Measurements from ENCODE around the gene RORC. TPM values are rescaled to one million over a fixed set of nuclear protein-coding genes. Genes with fewer than 3 reads are reported as not detected.

The RORC gene
- total RNA-seq, 1 experiment from 2014 or later: 0.44 TPM

GRCh38 chr1:151807131-151807530, 24.5 kb downstream of the RORC start (continued):
- TF ChIP-seq ARID4B (CRISPR knock-in tag; IDR thresholded peaks at IDR 0.05; ENCODE audit: borderline replicate concordance): no peak
- no peak for TF ChIP-seq IRF1 (CRISPR knock-in tag; IDR thresholded peaks at IDR 0.05)
- TF ChIP-seq SMAD3 (CRISPR knock-in tag; IDR thresholded peaks at IDR 0.05; ENCODE audit: borderline replicate concordance): no peak
- no peak for TF ChIP-seq ZNF219 (CRISPR knock-in tag; IDR thresholded peaks at IDR 0.05; ENCODE audit: borderline replicate concordance)
- no peak for TF ChIP-seq CBFB (CRISPR knock-in tag; IDR thresholded peaks at IDR 0.05; ENCODE audit: low read depth)
- no peak for TF ChIP-seq ATF3 (CRISPR knock-in tag; conservative IDR thresholded peaks at IDR 0.05)
- no peak for TF ChIP-seq ESRRA (CRISPR knock-in tag; IDR thresholded peaks at IDR 0.05; ENCODE audit: borderline replicate concordance)

- DNase-seq (ENCODE audit: low spot score) (no peak), ATAC-seq (no peak)
- peaks cover 12% of the 10 kb centered on the region for H3K4me1 Mint-ChIP-seq
- H3K27me3 Mint-ChIP-seq (ENCODE audit: low read depth): peaks cover 4% of the 10 kb centered on the region
- no peak overlapping the region for H3K27ac Mint-ChIP-seq
- POLR2A ChIA-PET: no interaction called here
- TF ChIP-seq AR (CRISPR knock-in tag; IDR thresholded peaks at IDR 0.05) (no peak), ZNF416 (CRISPR knock-in tag; IDR thresholded peaks at IDR 0.05) (no peak), ZBTB21 (CRISPR knock-in tag; IDR thresholded peaks at IDR 0.05; ENCODE audit: borderline replicate concordance) (no peak)
- no peaks in the 10 kb centered on the region for H3K36me3 Mint-ChIP-seq
- no peak overlapping the region for H3K4me3 Mint-ChIP-seq
- no peaks in the 10 kb centered on the region for H3K9me3 Mint-ChIP-seq
- CTCF ChIA-PET: interaction anchor here (1.5 kb wide), 1 partner anchor 30 kb away, joined by 5 read pairs; no protein-coding TSS in a partner anchor
Observed at GRCh38 chr1:151806170-151806569, 25.4 kb downstream of the RORC start.

- Mint-ChIP-seq H3K36me3 (no peaks in the 10 kb centered on the region), H3K4me1 (peaks cover 11% of the 10 kb centered on the region), H3K4me3 (no peak within 1 kb of the TSS), H3K27ac (no peak within 1 kb of the TSS), H3K27me3 (ENCODE audit: low read depth) (peaks cover 4% of the 10 kb centered on the region), H3K9me3 (no peaks in the 10 kb centered on the region)
- TF ChIP-seq IRF2 (CRISPR knock-in tag; IDR thresholded peaks at IDR 0.05; ENCODE audit: borderline replicate concordance, low read depth) (no peak), CREM (CRISPR knock-in tag; IDR thresholded peaks at IDR 0.05) (no peak), NFATC4 (CRISPR knock-in tag; IDR thresholded peaks at IDR 0.05) (no peak), EMX1 (CRISPR knock-in tag; IDR thresholded peaks at IDR 0.05) (no peak), ZNF416 (CRISPR knock-in tag; IDR thresholded peaks at IDR 0.05) (no peak)
- CTCF ChIA-PET: no interaction called here
- ATAC-seq (no peak), DNase-seq (ENCODE audit: low spot score) (no peak)
- POLR2A ChIA-PET: no interaction called here
Observed at GRCh38 chr1:151805066-151805820, 26.4 kb downstream of the RORC start, which contains the start of gene LINGO4. LINGO4 (minus strand) TSS chr1:151805419; CDS start chr1:151802704, 2,715 bp downstream.

All from WTC11 (cell line).